GM19239 (cell line): ENCODE results near the gene CASTOR1.

Experiments
- DNase-seq: peaks from one replicate; pipeline ENCODE4 v3.0.0; 2011; ENCODE audit warnings: low spot score; ENCODE audit not compliant: insufficient read length
- FAIRE-seq: peaks from 2 replicates; lab custom pipeline; 2011; peaks lifted over from hg19 to GRCh38; lab: Jason Lieb, UNC

The CASTOR1 gene

DNA sequence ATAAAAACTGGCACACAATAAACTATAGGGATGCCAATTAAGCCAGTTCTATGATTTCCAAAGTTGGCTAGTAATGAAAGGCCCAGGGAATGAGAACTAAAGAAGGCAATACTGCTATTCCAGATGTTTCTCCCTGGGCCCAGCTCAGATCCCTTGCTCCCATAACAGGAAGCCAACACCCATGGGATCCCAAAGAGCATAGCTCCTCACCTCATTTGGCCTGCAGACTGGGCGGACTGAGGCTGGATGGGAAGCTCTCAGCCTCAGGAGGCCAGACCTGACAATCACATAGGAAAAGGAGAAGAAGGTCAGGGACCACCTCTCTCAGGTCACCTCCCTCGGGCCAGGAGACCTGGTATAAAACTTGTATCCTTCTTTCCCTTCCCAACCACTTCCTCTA lies 32.2 kb upstream of the CASTOR1 start:
- FAIRE-seq, result no peak
- no peak for DNase-seq

GRCh38 chr22:30320021-30320556 lies 30.8 kb upstream of the CASTOR1 start:
- DNase-seq, result no peak
- no peak for FAIRE-seq

DNA sequence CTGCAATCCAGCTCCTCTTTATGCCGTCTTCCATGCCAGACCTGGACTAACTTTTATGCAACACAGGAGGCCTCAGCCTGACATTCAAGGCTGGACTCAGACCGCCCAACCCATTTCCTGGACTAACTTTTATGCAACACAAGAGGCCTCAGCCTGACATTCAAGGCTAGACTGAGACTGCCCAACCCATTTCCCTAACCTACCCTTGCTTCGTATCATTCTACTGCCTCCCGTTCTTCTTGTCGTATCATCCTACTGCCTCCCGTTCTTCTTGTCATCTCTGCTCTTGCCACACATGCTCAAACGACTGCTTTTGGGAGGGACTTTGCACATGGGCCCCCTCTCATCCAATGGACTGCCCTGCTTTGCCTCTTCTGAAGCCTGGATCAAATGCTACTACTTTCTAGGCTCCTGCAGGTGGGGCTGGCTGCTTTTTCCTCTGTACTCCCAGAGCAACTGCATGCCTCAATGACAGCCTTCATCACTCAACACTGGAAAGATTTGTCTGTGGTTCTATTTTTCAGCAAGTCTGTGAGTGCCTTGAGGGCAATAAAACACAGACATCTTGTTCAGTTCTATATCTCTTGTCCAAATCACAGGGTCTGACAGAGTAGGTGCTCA lies 29.6 kb upstream of the CASTOR1 start:
- DNase-seq (no peak), FAIRE-seq (no peak)

DNA sequence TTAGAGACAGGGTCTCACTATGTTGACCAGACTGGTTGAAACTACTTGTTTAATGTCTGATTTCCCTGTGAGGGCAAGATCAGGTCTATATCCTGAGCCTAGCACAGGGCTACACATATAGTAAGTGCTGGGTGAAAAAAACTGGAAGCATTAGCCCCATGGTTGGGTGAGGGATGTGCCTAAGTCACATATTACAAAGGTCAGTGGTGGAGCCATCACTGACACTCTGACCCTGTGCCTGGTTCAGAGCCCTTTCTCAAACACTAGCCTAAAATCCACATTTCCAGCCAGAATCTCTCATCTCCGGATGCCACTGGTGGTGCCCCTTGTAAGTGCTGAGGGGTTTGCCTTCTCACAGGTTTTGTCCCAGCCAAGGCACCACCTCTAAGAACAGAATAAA lies 28.5 kb upstream of the CASTOR1 start:
- no peak for FAIRE-seq
- DNase-seq, result no peak

GRCh38 chr22:30315962-30316576 lies 26.8 kb upstream of the CASTOR1 start:
- no peak for FAIRE-seq
- DNase-seq, result no peak

- DNase-seq (no peak), FAIRE-seq (no peak)
Observed at GRCh38 chr22:30314915-30315314, 25.6 kb upstream of the CASTOR1 start.

DNA sequence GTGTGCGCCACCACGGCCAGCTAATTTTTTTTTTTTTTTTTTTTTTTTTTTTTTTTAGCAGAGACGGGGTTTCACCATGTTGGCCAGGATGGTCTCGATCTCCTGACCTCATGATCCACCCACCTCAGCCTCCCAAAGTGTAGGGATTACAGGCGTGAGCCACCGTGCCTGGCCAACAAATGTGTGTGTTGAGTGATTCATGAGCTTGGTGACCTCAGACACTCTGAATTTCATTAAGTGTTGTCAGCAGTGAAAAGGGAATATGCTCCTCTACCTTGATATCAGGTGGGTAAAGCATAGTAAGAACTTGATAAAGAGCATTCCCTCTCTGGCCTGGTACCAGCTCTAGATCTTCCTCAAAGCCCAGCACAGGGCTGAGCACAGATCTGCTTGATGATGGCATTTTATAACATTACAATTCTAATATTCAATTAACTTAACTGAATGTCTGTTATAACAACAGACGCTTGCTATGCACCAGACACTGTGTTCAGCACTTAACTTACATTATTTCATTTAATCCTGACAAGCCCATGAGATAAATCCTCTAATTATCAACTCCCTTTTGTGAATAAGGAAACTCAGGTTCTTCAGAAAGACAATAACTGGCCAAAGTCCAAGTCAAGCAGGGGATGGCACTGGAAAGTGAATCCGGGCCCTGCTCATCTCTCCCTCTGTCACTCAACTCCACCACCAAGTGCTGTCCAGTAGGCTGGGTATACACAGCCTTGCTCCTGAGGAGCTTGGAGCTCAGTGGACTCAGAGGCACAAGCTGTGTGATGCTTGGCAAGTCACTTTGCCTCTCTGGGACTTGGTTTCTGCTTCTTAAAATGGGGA lies 24.4 kb upstream of the CASTOR1 start:
- peak; percentile 4 for FAIRE-seq

DNA sequence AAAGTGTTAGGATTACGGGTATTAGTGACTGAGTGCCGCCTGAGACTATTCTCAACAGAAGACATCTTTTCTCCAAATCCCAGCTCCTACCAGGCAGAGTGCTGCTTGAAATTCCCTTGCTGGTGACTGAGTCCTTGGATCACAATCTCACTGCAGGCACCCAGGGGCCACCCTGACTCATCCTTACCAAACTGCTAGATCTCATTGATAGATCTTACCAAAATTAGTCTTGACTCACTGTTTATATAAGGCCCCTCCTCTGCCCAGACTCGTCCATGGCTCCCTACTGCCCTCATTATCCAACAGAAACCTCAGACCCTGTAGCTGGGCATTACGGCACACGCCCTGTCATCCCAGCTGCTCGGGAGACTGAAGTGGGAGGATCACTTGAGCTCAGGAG lies 22.7 kb upstream of the CASTOR1 start:
- FAIRE-seq, result no peak
- DNase-seq, result no peak

More for the DNA sequence above, 24.4 kb upstream of the CASTOR1 start:
- DNase-seq, result no peak

- FAIRE-seq, result no peak
- no peak for DNase-seq
Observed at GRCh38 chr22:30310881-30311771, 21.8 kb upstream of the CASTOR1 start.

DNA sequence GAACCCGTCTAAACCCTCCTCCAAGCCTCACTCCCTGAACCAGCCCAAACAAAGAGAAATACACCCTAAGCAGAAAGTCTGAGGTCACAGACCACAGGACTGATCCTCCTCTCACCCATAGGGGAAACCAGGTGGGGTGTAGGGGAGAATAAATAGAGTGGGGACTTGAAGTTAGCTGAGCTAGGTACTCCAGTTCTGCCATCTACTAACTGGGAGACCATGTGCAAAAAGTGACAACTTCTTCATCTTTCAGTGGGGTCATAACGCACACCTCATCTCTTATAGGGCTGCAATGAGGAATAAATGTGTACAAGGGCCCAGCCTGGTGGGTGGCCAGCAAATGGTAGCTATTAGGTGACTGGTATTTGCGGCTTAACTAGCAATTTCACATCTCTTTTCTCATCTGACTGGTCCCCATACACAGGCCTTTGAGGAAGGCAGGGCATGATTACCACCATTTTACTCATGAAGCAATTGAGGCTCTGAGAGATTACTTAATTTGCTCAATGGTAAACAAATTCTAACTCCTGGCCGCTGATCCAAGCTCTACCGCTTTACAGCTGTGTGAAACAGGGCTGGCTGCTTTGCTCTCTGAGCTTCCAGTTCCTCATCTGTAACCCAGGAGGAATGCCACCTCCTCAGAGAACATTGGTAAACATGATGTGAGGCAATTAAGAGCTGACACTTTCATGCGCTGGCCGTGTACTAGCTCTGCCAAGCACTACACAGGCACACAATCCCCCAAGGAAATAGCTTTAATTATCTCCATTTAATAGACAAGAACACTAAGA lies 20.8 kb upstream of the CASTOR1 start:
- peak; percentile 93 for FAIRE-seq
- no peak for DNase-seq

GRCh38 chr22:30308518-30309230 lies 19.4 kb upstream of the CASTOR1 start:
- DNase-seq (no peak), FAIRE-seq (peak; percentile 91)

GRCh38 chr22:30308093-30308492 lies 18.8 kb upstream of the CASTOR1 start:
- DNase-seq (no peak), FAIRE-seq (no peak)

GRCh38 chr22:30307041-30307574 lies 17.8 kb upstream of the CASTOR1 start:
- FAIRE-seq (peak; percentile 68), DNase-seq (no peak)

DNA sequence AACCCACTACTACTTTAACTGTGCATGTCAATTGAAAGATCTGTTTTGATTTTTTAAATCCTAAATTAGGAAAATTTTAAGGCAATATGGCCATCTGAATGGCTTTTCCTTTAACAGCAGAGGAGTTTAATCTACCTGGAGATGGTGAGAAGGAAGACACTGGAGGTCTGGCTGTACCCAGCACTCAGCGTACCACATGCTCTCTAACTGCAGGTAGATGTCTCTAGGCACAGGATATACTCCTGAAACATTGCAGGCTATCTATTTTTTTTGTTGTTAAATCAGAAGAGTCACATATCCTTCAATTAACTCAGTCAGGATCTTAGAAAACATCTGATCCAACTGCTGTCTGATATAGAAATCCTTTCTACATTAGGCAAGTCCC lies 17.3 kb upstream of the CASTOR1 start:
- DNase-seq (no peak), FAIRE-seq (no peak)

DNA sequence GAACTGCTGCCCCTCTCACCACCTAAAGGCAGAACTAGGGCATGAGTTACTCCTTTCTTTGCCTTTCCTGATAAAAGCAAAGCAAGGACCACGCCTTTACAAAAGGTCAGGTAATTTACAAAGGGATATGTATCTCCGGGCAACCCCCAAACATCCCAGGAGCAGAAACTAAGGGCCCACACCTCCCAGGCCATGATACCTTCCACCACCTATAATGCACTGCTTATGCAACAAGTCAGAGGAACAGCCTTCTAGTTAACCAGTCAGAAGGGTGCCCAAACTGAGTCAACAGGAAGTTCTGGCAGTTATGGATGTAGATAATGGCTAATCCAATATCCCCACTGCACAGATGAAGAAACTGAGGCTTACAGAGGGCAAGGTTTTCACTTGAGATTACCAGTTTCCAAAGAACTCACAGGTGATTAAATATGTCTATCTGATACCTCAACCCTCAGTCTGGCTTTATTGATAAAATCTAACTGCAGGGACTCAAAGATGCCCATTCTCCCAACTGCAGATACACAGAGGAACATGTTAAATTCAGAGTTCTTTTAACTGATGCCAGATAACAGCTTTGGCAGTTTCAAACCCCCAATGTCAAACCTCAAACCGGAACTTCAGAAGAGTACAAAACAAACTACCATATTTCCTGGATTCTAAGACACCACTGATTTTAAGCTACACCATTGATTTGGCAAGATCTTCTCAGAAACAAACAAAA lies 16.8 kb upstream of the CASTOR1 start:
- FAIRE-seq (no peak), DNase-seq (no peak)

- FAIRE-seq, result peak; percentile 97
- DNase-seq, result no peak
Observed at GRCh38 chr22:30305519-30305905, 16.2 kb upstream of the CASTOR1 start.

- FAIRE-seq, result peak; percentile 35
Observed at GRCh38 chr22:30304495-30305244, 15.4 kb upstream of the CASTOR1 start.

More at GRCh38 chr22:30304495-30305244, 15.4 kb upstream of the CASTOR1 start:
- no peak for DNase-seq
